B cell (primary cell): ENCODE data around the gene RAP1GAP. TPM values are rescaled to one million over a fixed set of nuclear protein-coding genes. Genes with fewer than 3 reads are reported as not detected.

Experiments
- ATAC-seq: fragments of 200-7000 bp; cut with Tn5 transposase; one replicate; pipeline ENCODE4 v1.10.0; 2021; ENCODE audit warnings: low read depth, mild to moderate bottlenecking, moderate number of reproducible peaks, moderate library complexity
- CTCF ChIA-PET: fragments of 350-600 bp; sonication (Branson Sonifier 250); formaldehyde crosslinking; loops from one replicate; lab custom pipeline; 2021; ENCODE audit warnings: antibody characterized with exemption, inconsistent platforms; lab: Charles Lee
- POLR2A ChIA-PET: fragments of 350-600 bp; sonication (Branson Sonifier 250); formaldehyde crosslinking; loops from one replicate; lab custom pipeline; 2021; ENCODE audit warnings: antibody characterized with exemption; lab: Charles Lee
- DNase-seq: peaks from one replicate; pipeline ENCODE4 v3.0.0; 2013
- H2AFZ ChIP-seq: 2 replicates; pipeline ENCODE4 v1.6.1; 2012; ENCODE audit warnings: mild to moderate bottlenecking, low read depth, low read length; ENCODE audit not compliant: insufficient read depth, poor library complexity, severe bottlenecking
- H3K27ac ChIP-seq, 2 donors: 1 replicate in 1 of 2; 2 replicates in 1 of 2; pipeline ENCODE4 v1.5.1; 2012 to 2013; ENCODE audit warnings: low read length in 2 of 2, mild to moderate bottlenecking in 2 of 2, moderate library complexity in 1 of 2
- H3K27me3 ChIP-seq, 4 experiments: fragments of 200-600 bp in 1 of 4; sonication (generic) in 1 of 4; replicated peaks in 1 of 4; 1 replicate in 2 of 4; 2 replicates in 2 of 4; pipeline versions ENCODE4 v1.6.1 to v1.7.0; 2013 to 2016; ENCODE audit warnings: low read length in 3 of 4, mild to moderate bottlenecking in 2 of 4, mixed read lengths in 1 of 4, moderate library complexity in 1 of 4; ENCODE audit not compliant: insufficient read depth in 4 of 4, control insufficient read depth in 3 of 4; ENCODE audit errors: control extremely low read depth in 1 of 4
- H3K36me3 ChIP-seq, 2 experiments: replicated peaks in 1 of 2; 1 replicate in 1 of 2; 2 replicates in 1 of 2; pipeline versions ENCODE4 v1.6.1 to v1.7.1; 2013; ENCODE audit warnings: low read length in 1 of 2; ENCODE audit not compliant: insufficient read depth in 2 of 2, control insufficient read depth in 1 of 2; ENCODE audit errors: control extremely low read depth in 1 of 2, extremely low read depth in 1 of 2
- H3K4me1 ChIP-seq, 2 donors: fragments of 200-600 bp in 1 of 2; sonication (generic) in 1 of 2; 1 replicate in 1 of 2; 2 replicates in 1 of 2; pipeline versions ENCODE4 v1.5.1 to v1.6.1; 2013 to 2017; ENCODE audit warnings: low read length in 2 of 2; ENCODE audit not compliant: control insufficient read depth in 2 of 2, insufficient read depth in 2 of 2
- H3K4me2 ChIP-seq: replicated peaks from 2 replicates; pipeline ENCODE3; 2012; ENCODE audit warnings: mild to moderate bottlenecking, low read depth, low read length; ENCODE audit not compliant: poor library complexity, severe bottlenecking
- H3K4me3 ChIP-seq, 5 experiments: fragments of 200-600 bp in 1 of 5; sonication (generic) in 1 of 5; 1 replicate in 3 of 5; 2 replicates in 2 of 5; pipeline versions ENCODE4 v1.5.1 to v1.7.0; 2011 to 2016; ENCODE audit warnings: low read length in 4 of 5, mild to moderate bottlenecking in 4 of 5, low read depth in 2 of 5, control low read depth in 1 of 5, moderate library complexity in 1 of 5; ENCODE audit not compliant: insufficient read depth in 1 of 5; ENCODE audit errors: control extremely low read depth in 1 of 5, extremely low read depth in 1 of 5
- H3K79me2 ChIP-seq: fragments of 200-600 bp; sonication (generic); one replicate; pipeline ENCODE4 v1.6.0; 2016; ENCODE audit warnings: low read length; ENCODE audit not compliant: control insufficient read depth, insufficient read depth
- H3K9ac ChIP-seq: fragments of 200-600 bp; sonication (generic); 2 replicates; pipeline ENCODE4 v1.6.1; 2017; ENCODE audit warnings: mild to moderate bottlenecking, low read length, moderate library complexity
- H3K9me3 ChIP-seq, 3 donors: one replicate each; pipeline versions ENCODE4 v1.6.1 to v1.7.1; 2013; ENCODE audit warnings: low read length in 2 of 3; ENCODE audit not compliant: control insufficient read depth in 2 of 3, insufficient read depth in 1 of 3; ENCODE audit errors: control extremely low read depth in 1 of 3
- H4K20me1 ChIP-seq: 2 replicates; pipeline ENCODE4 v1.6.0; 2012; ENCODE audit warnings: mild to moderate bottlenecking, low read length; ENCODE audit not compliant: insufficient read depth, control insufficient read depth, poor library complexity, severe bottlenecking
- H3K27ac Mint-ChIP-seq: one replicate; pipeline ENCODE4 v1.8.0; 2021; ENCODE audit warnings: mixed read lengths
- H3K27me3 Mint-ChIP-seq: one replicate; pipeline ENCODE4 v1.8.0; 2021; ENCODE audit warnings: mixed read lengths
- H3K4me1 Mint-ChIP-seq: one replicate; pipeline ENCODE4 v1.8.0; 2021; ENCODE audit warnings: mixed read lengths
- H3K4me3 Mint-ChIP-seq: one replicate; pipeline ENCODE4 v1.8.0; 2021; ENCODE audit warnings: mixed read lengths
- H3K9me3 Mint-ChIP-seq: one replicate; pipeline ENCODE4 v1.8.0; 2022; ENCODE audit warnings: mixed read lengths; ENCODE audit not compliant: insufficient read depth
- EZH2 ChIP-seq: IDR thresholded peaks from 2 replicates; pipeline ENCODE4 v1.6.1; 2012; ENCODE audit warnings: borderline replicate concordance, low read depth, mild to moderate bottlenecking, moderate library complexity, low read length; ENCODE audit not compliant: insufficient read depth, poor library complexity, severe bottlenecking
- WGBS: methylation state at CpG from one replicate; pipeline ENCODE4 v1.1.5; 2013; ENCODE audit warnings: missing lambda C conversion rate; ENCODE audit not compliant: insufficient coverage; 5-methylcytosine and 5-hydroxymethylcytosine counted together
- intact Hi-C: fragments of 100-400 bp; cut with micrococcal nuclease; formaldehyde crosslinking; loops from one replicate; pipeline ENCODE4 v1.10.0; 2022
- polyA plus RNA-seq: library from polyadenylated mRNA; depleted of rRNA; stranded (reverse); fragments of >200 nt; gene quantifications from 2 replicates; pipeline ENCODE4 v1.2.3, GENCODE V29; 2012
- total RNA-seq, 2 donors: library from RNA; stranded (reverse); fragments of 120-200 nt in 1 of 2; gene quantifications; 1 replicate in 1 of 2; 2 replicates in 1 of 2; pipeline versions ENCODE4 v1.2.3 to v1.2.4, GENCODE V29; 2013 to 2022
- TF ChIP-seq, protein P1 (sequence below): fragments of 200-600 bp; IDR thresholded peaks from one replicate; pipeline ENCODE4 v1.8.0; 2022; ENCODE audit warnings: antibody characterized with exemption, mild to moderate bottlenecking

The RAP1GAP gene
- total and polyA plus RNA-seq, 2 donors (not counting 1 experiment from before 2014, with no cell fraction given), result 0.07 to 0.09 TPM

DNA sequence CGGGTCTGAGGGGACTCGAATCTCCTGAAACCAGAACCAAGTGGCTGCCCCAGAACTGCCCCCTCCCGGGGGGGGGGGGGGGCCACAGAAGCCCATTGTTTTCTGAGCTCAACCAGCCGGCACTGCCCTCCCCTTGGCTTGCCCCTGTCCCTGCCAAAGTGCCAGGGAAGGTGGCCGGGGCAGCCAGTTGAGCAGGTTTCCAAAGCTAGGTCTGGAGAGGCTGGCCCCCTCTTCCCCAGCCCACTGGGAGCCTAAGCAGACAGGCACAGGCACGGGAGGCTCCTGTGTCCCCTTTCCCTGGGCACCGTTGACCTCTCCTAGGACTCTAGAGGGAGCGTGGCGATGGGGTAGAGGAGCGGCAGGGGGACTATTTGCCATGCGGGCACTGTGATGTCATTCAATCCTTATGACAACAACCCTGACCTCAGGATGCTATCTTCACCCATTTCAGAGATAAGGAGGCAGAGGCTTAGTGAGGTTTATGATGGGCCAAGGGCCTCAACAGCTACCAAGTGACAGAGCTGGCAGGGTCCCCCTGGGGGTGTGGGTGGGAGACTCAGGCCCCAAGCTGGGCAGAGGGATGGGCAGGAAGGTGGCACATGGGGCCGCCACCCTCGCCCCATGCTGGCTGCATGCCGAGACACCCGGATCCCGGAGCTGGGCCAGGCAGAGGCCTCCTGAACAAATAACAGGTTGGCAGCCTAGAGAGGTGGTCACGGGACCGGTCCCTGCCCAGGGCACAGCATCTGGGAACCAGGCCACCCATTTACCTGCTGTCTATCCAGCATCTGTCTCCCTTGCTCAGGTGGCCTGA lies 35.0 kb downstream of the RAP1GAP start:
- WGBS, result 93% methylated on average over 16 of the region's 18 CpGs
- H3K27ac ChIP-seq, result no peak overlapping the region
- no peak for ATAC-seq
- Mint-ChIP-seq H3K27me3 (peaks cover 24% of the 10 kb centered on the region), H3K27ac (no peak overlapping the region), H3K4me1 (no peaks in the 10 kb centered on the region), H3K9me3 (no peaks in the 10 kb centered on the region), H3K4me3 (no peak overlapping the region)
- no peak for TF ChIP-seq EZH2
- TF ChIP-seq, protein P1, sequence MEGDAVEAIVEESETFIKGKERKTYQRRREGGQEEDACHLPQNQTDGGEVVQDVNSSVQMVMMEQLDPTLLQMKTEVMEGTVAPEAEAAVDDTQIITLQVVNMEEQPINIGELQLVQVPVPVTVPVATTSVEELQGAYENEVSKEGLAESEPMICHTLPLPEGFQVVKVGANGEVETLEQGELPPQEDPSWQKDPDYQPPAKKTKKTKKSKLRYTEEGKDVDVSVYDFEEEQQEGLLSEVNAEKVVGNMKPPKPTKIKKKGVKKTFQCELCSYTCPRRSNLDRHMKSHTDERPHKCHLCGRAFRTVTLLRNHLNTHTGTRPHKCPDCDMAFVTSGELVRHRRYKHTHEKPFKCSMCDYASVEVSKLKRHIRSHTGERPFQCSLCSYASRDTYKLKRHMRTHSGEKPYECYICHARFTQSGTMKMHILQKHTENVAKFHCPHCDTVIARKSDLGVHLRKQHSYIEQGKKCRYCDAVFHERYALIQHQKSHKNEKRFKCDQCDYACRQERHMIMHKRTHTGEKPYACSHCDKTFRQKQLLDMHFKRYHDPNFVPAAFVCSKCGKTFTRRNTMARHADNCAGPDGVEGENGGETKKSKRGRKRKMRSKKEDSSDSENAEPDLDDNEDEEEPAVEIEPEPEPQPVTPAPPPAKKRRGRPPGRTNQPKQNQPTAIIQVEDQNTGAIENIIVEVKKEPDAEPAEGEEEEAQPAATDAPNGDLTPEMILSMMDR, result no peak
- ChIA-PET CTCF (interaction anchor here (0.5 kb wide), 1 partner anchor 647 kb away, joined by 3 read pairs; no protein-coding TSS in a partner anchor), POLR2A (no interaction called here)
- H2AFZ ChIP-seq, result no peak overlapping the region
- peaks cover 0 to 14% (median 0%) of the 10 kb centered on the region in 4 experiments for H3K27me3 ChIP-seq
- no peak overlapping the region for H3K9ac ChIP-seq
- no peaks in the 10 kb centered on the region for H4K20me1 ChIP-seq
- no peak overlapping the region for H3K4me2 ChIP-seq
- H3K79me2 ChIP-seq, result no peaks in the 10 kb centered on the region
- no peaks in the 10 kb centered on the region for H3K36me3 ChIP-seq
- H3K4me1 ChIP-seq, result no peaks in the 10 kb centered on the region
- no peak overlapping the region for H3K4me3 ChIP-seq
- no peaks in the 10 kb centered on the region for H3K9me3 ChIP-seq
- DNase-seq, result no peak
- intact Hi-C loops, result no loop called here

DNA sequence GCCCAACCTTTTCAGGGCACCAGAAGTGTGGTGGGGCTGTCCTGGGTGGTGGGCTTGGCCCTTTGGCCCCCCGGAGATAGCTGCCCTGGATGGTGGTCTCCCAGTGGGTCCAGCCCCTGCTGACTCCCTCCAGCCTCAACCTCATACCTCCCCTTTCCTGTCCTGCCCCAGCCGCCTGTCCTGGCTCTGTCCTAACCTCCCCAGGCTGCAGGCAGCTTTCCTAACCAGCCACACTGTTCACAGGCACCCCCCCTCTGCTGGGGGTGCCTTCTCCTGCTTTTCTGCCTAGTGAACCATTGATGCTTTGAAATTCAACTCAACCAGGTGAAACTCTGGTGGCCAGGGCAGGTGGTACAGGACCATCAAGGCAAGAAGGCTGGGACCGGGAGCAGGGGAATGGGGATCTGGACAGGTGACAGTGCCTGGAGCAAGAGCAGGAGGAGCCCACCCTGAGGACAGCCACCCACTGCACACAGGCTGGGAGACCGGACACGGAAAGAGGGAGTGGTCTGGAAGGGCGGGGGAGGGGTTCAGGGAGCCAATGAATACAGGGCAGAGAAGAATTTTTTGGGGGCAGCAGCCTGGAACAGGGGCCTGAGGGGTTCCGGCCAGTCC lies 35.9 kb downstream of the RAP1GAP start:
- ChIA-PET CTCF (no interaction called here), POLR2A (no interaction called here)
- Mint-ChIP-seq H3K27me3 (peaks cover 24% of the 10 kb centered on the region), H3K4me3 (no peak overlapping the region), H3K27ac (no peak overlapping the region), H3K4me1 (no peaks in the 10 kb centered on the region), H3K9me3 (no peaks in the 10 kb centered on the region)
- TF ChIP-seq EZH2, result no peak
- TF ChIP-seq, protein P1, result no peak
- Histone ChIP-seq H3K27me3 (peaks cover 0 to 18% (median 0%) of the 10 kb centered on the region in 4 experiments), H3K4me3 (no peak overlapping the region), H3K4me2 (no peak overlapping the region), H3K27ac (no peak overlapping the region), H3K9ac (no peak overlapping the region), H3K36me3 (no peaks in the 10 kb centered on the region), H4K20me1 (no peaks in the 10 kb centered on the region), H3K79me2 (no peaks in the 10 kb centered on the region), H3K9me3 (no peaks in the 10 kb centered on the region), H3K4me1 (no peaks in the 10 kb centered on the region), H2AFZ (no peak overlapping the region)
- ATAC-seq, result no peak
- no peak for DNase-seq
- 82% methylated on average over 5 of the region's 7 CpGs for WGBS
- intact Hi-C loops, result no loop called here
